ENCODE measurements around the gene AUTS2.

AUTS2 gene

GRCh38 chr7:70772891-70773290 is 1174.6 kb downstream of the AUTS2 start:
- no peak for DNase-seq

GRCh38 chr7:70773406-70773805 is 1175.1 kb downstream of the AUTS2 start:
- DNase-seq = no peak

GRCh38 chr7:70774950-70775527 is 1176.8 kb downstream of the AUTS2 start:
- DNase-seq = no peak

- DNase-seq = peak; percentile 49
Measured at GRCh38 chr7:70775570-70776156, 1177.4 kb downstream of the AUTS2 start.

GRCh38 chr7:70776627-70777101 is 1178.4 kb downstream of the AUTS2 start:
- DNase-seq = peak; percentile 62

- DNase-seq = no peak
Measured at GRCh38 chr7:70777251-70777650, 1179.0 kb downstream of the AUTS2 start.

GRCh38 chr7:70778585-70778984 is 1180.3 kb downstream of the AUTS2 start:
- no peak for DNase-seq

GRCh38 chr7:70779321-70779720 is 1181.0 kb downstream of the AUTS2 start:
- DNase-seq = no peak

- DNase-seq = no peak
Measured at GRCh38 chr7:70781922-70782311, 1183.6 kb downstream of the AUTS2 start.

GRCh38 chr7:70782796-70783195 is 1184.5 kb downstream of the AUTS2 start:
- DNase-seq = no peak

- DNase-seq = no peak
Measured at GRCh38 chr7:70785427-70785826, 1187.2 kb downstream of the AUTS2 start.

- no peak for DNase-seq
Measured at GRCh38 chr7:70786076-70786475, 1187.8 kb downstream of the AUTS2 start.

- DNase-seq = no peak
Measured at GRCh38 chr7:70787286-70787685, 1189.0 kb downstream of the AUTS2 start.

GRCh38 chr7:70787771-70788170 is 1189.5 kb downstream of the AUTS2 start:
- DNase-seq = no peak

- no peak for DNase-seq
Measured at GRCh38 chr7:70788276-70788675, 1190.0 kb downstream of the AUTS2 start.

GRCh38 chr7:70789481-70790214 is 1191.4 kb downstream of the AUTS2 start:
- no peak for DNase-seq

GRCh38 chr7:70790215-70791073 is 1192.2 kb downstream of the AUTS2 start:
- no peak for DNase-seq

- no peak for DNase-seq
Measured at GRCh38 chr7:70791341-70791740, 1193.1 kb downstream of the AUTS2 start.

GRCh38 chr7:70793060-70793459 is 1194.8 kb downstream of the AUTS2 start:
- no peak for DNase-seq

- DNase-seq = no peak
Measured at GRCh38 chr7:70793821-70794220, 1195.5 kb downstream of the AUTS2 start.

- DNase-seq = no peak
Measured at GRCh38 chr7:70794962-70795361, 1196.7 kb downstream of the AUTS2 start.

- DNase-seq = no peak
Measured at GRCh38 chr7:70795948-70796347, 1197.7 kb downstream of the AUTS2 start.

- DNase-seq = peak; percentile 42
Measured at GRCh38 chr7:70797109-70797514, 1198.8 kb downstream of the AUTS2 start.
